ENCODE measurements around the gene MAFG.

DNA sequence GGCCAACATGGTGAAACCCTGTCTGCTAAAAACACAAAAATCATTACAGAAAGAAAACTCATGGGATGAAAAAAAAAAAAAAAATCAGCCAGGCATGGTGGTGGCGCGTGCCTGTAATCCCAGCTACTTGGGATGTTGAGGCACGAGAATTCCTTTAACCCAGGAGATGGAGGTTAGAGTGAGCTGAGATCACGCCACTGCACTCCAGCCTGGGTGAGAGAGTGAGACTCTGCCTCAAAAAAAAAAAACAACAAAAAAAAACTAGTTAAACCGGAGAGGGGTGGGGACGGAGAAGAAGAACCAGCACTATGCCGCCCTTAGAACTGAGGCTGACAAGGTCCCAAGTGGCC is 40.8 kb upstream of the MAFG start:
- TF ChIP-seq, protein P1, sequence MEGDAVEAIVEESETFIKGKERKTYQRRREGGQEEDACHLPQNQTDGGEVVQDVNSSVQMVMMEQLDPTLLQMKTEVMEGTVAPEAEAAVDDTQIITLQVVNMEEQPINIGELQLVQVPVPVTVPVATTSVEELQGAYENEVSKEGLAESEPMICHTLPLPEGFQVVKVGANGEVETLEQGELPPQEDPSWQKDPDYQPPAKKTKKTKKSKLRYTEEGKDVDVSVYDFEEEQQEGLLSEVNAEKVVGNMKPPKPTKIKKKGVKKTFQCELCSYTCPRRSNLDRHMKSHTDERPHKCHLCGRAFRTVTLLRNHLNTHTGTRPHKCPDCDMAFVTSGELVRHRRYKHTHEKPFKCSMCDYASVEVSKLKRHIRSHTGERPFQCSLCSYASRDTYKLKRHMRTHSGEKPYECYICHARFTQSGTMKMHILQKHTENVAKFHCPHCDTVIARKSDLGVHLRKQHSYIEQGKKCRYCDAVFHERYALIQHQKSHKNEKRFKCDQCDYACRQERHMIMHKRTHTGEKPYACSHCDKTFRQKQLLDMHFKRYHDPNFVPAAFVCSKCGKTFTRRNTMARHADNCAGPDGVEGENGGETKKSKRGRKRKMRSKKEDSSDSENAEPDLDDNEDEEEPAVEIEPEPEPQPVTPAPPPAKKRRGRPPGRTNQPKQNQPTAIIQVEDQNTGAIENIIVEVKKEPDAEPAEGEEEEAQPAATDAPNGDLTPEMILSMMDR (conservative IDR thresholded peaks at IDR 0.05; ENCODE audit: low read length) = no peak
- TF ChIP-seq EZH2phosphoT487 (IDR thresholded peaks at IDR 0.05; ENCODE audit: borderline replicate concordance) = no peak
